Body of pancreas (tissue), 4 donors: Measurements from ENCODE around the gene MEG3. TPM values are rescaled to one million over a fixed set of nuclear protein-coding genes. Genes with fewer than 3 reads are reported as not detected.
A peak's percentile ranks its signal among the peaks of the same experiment; 100 is the strongest.

Experiments
- ATAC-seq: fragments of 150-250 bp; one replicate; pipeline ENCODE4 v1.9.1; 2016
- DNase-seq, 4 donors: peaks; one replicate each; pipeline ENCODE4 v3.0.0-alpha.2; 2019
- H3K27ac ChIP-seq, 4 donors: fragments of 200-600 bp; sonication (generic); 1 replicate in 3 of 4; 2 replicates in 1 of 4; pipeline versions ENCODE4 v1.5.1 to v1.6.1; 2016 to 2019; ENCODE audit warnings: mild to moderate bottlenecking in 1 of 4, mixed read lengths in 1 of 4, moderate library complexity in 1 of 4
- H3K27me3 ChIP-seq, 2 donors: fragments of 200-600 bp; sonication (generic); one replicate each; pipeline ENCODE4 v1.6.0; 2016; ENCODE audit warnings: mild to moderate bottlenecking in 1 of 2
- H3K36me3 ChIP-seq, 2 donors: fragments of 200-600 bp; sonication (generic); replicated peaks in 1 of 2; 2 replicates each; pipeline ENCODE4 v1.5.1; 2016; ENCODE audit warnings: low read depth in 2 of 2; ENCODE audit not compliant: insufficient read depth in 1 of 2
- H3K4me1 ChIP-seq: fragments of 200-600 bp; sonication (generic); one replicate; pipeline ENCODE4 v1.6.0; 2016
- H3K4me3 ChIP-seq, 2 donors: fragments of 200-600 bp; sonication (generic); 1 replicate in 1 of 2; 2 replicates in 1 of 2; pipeline ENCODE4 v1.5.1; 2016 to 2019
- H3K9me3 ChIP-seq, 3 donors: fragments of 200-600 bp; sonication (generic); 1 replicate in 2 of 3; 2 replicates in 1 of 3; pipeline ENCODE4 v1.5.1; 2016
- POLR2A ChIP-seq, 3 donors: fragments of 450-650 bp; IDR thresholded peaks; one replicate each; pipeline ENCODE4 v1.6.1; 2016; ENCODE audit warnings: antibody characterized with exemption in 3 of 3, mild to moderate bottlenecking in 2 of 3
- WGBS, 2 donors: methylation state at CpG; one replicate each; pipeline ENCODE4 v1.1.5; 2017; 5-methylcytosine and 5-hydroxymethylcytosine counted together
- intact Hi-C: fragments of 100-400 bp; cut with DNase I; formaldehyde crosslinking; loops from one replicate; pipeline ENCODE4 v1.15.1; 2023
- total RNA-seq, 2 donors: library from RNA; depleted of rRNA; stranded (reverse); fragments of >200 nt; gene quantifications; one replicate each; pipeline ENCODE4 v1.1.0, GENCODE V29; 2016
- TF ChIP-seq, protein P1 (sequence below), 7 experiments: fragments of 450-650 bp in 4 of 7; fragments of 200-600 bp in 3 of 7; sonication (generic) in 3 of 7; IDR thresholded peaks; one replicate each; pipeline ENCODE4 v1.5.1; 2016 to 2019; ENCODE audit warnings: antibody characterized with exemption in 7 of 7

The MEG3 gene
- total RNA-seq, 2 donors from 2014 or later, result 150 to 537 TPM

DNA sequence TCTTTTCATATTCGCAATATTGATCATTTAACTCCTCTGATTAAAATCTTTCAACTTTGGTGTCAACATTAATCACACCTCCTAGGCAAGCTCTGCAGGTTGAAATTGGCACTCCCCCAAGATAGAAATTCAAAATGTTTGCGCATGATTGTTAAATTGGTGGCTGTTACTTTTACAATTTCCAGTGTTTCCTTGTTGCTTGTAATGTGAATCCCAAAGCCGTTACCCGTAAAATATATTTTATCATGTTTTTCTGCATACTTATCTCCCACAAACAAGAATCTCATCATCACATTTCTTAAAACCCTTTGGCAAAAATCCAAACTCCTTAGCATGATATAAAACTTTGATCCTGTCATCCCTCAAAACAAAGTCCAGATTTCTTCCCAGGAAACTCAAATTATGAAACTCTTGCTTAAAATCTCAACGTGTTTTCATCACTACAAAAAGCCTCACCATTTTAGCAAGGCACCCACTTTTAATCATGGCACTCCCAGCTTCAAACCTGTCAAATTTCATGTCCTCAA lies 62.9 kb downstream of the MEG3 start:
- ATAC-seq, result no peak
- intact Hi-C loops, result no loop called here

DNA sequence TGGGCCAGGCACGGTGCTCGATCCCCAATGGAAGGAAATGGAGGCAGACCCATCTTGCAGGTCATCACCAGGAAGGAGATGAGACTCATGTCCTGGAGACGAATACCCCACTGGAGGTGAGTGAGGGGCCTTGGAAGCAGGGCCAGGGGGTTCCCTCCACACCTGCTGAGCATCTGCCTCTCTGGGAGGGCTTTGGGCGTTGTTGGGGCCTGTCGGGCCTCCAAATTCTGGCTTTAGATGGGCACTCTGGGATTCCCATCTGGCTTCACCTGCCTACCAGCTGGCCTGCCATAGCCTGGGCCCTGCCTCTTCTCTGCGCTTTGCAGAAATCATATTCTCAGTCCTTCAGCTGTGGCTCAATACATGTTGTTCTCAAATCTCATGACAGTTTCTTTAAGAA lies 63.7 kb downstream of the MEG3 start:
- H3K36me3 ChIP-seq, result no peaks in the 10 kb centered on the region
- intact Hi-C loops, result no loop called here
- peaks cover 6% of the 10 kb centered on the region for H3K4me1 ChIP-seq
- no peak for TF ChIP-seq POLR2A (IDR thresholded peaks at IDR 0.05)
- H3K27me3 ChIP-seq, result no peaks in the 10 kb centered on the region
- no peaks in the 10 kb centered on the region for H3K9me3 ChIP-seq
- H3K4me3 ChIP-seq, result no peak overlapping the region
- 89 to 92% methylated on average over 6 of the region's 6 CpGs for WGBS, 2 donors
- DNase-seq, result no peak
- H3K27ac ChIP-seq, result no peak overlapping the region
- ATAC-seq, result no peak

More for the DNA sequence above, 62.9 kb downstream of the MEG3 start:
- Histone ChIP-seq H3K27me3 (no peaks in the 10 kb centered on the region), H3K9me3 (no peaks in the 10 kb centered on the region), H3K4me1 (peaks cover 6% of the 10 kb centered on the region), H3K36me3 (no peaks in the 10 kb centered on the region), H3K27ac (no peak overlapping the region), H3K4me3 (no peak overlapping the region)
- no peak for DNase-seq
- no peak for TF ChIP-seq POLR2A (IDR thresholded peaks at IDR 0.05)
- TF ChIP-seq, protein P1, sequence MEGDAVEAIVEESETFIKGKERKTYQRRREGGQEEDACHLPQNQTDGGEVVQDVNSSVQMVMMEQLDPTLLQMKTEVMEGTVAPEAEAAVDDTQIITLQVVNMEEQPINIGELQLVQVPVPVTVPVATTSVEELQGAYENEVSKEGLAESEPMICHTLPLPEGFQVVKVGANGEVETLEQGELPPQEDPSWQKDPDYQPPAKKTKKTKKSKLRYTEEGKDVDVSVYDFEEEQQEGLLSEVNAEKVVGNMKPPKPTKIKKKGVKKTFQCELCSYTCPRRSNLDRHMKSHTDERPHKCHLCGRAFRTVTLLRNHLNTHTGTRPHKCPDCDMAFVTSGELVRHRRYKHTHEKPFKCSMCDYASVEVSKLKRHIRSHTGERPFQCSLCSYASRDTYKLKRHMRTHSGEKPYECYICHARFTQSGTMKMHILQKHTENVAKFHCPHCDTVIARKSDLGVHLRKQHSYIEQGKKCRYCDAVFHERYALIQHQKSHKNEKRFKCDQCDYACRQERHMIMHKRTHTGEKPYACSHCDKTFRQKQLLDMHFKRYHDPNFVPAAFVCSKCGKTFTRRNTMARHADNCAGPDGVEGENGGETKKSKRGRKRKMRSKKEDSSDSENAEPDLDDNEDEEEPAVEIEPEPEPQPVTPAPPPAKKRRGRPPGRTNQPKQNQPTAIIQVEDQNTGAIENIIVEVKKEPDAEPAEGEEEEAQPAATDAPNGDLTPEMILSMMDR (IDR thresholded peaks at IDR 0.05), result no peak
- 33 to 37% methylated on average over 5 of the region's 5 CpGs for WGBS, 2 donors

DNA sequence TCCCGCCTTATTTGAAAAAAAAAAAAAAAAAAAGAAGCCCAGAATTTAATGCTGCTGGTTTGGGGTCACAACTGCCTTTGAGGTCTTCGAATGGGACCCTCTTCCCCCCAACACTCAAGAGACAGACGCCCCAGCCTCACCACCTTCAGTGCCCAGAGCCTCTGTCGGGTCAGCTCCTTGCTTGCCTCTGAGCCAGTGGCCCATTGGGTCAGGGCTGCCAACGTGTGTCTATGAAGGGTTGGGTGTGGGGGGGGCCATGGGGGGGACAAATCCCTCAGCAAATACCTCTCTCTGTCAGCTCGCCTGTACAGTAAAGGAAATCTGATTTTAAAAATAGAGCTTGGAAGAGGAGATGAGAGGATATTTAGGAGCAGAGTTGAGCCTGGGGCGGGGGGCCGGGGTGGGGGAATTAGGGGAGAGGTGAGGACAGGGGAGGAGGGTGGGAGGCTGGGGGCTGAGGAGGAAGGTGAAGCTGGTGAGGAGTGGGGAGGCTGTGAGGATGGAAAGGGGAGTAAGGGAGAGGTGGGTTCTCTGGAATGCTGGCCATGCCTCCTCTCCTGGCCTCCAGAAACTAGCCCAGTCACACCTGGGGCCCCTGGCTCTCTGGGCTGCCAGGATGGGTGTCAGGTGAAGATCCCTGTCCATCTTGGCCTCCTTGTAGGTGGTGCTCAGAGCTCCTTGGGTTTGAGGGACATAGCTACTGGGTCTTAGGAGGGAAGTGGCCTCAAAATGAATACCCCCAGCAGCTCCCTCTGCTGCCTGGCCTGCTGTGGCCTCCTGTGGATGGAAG lies 64.3 kb downstream of the MEG3 start:
- H3K36me3 ChIP-seq, result no peaks in the 10 kb centered on the region
- DNase-seq (peak in 2 of 4 donors; percentile 7 to 8), ATAC-seq (no peak)
- intact Hi-C loops, result no loop called here
- WGBS, 2 donors, result 72 to 77% methylated on average over 8 of the region's 8 CpGs
- peaks cover 6% of the 10 kb centered on the region for H3K4me1 ChIP-seq
- no peak overlapping the region for H3K4me3 ChIP-seq
- H3K9me3 ChIP-seq, result no peaks in the 10 kb centered on the region
- H3K27ac ChIP-seq, result no peak overlapping the region
- H3K27me3 ChIP-seq, result no peaks in the 10 kb centered on the region
- TF ChIP-seq, protein P1 (IDR thresholded peaks at IDR 0.05), result no peak
- no peak for TF ChIP-seq POLR2A (IDR thresholded peaks at IDR 0.05)

DNA sequence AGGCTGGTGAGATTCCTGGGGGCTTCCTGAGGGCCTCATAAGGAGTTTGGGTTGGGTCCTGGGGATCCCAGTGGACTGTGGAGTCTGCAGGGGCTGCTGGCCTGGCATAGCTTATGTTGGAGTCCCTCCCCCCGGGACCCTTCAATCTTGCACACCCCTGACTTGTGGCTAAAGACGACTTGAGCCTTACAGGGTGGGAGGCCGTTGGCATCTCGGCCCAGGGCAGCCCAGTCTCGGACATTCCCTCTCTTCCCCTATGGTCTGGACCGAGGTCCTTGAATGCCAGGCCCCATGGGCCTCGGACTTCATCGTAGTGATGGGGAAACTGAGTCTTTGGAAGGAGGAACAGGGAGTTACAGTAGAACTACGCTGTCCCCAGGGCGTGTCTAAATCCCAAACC lies 65.1 kb downstream of the MEG3 start:
- Histone ChIP-seq H3K27me3 (no peaks in the 10 kb centered on the region), H3K4me1 (peaks cover 6% of the 10 kb centered on the region), H3K36me3 (no peaks in the 10 kb centered on the region), H3K4me3 (no peak overlapping the region), H3K9me3 (no peaks in the 10 kb centered on the region), H3K27ac (no peak overlapping the region)
- no peak for ATAC-seq
- no peak for TF ChIP-seq POLR2A (IDR thresholded peaks at IDR 0.05)
- TF ChIP-seq, protein P1 (IDR thresholded peaks at IDR 0.05), result no peak
- intact Hi-C loops, result no loop called here
- peak in 2 of 4 donors; percentile 5 to 8 for DNase-seq
- 81 to 82% methylated on average over 8 to 10 of the region's 10 CpGs for WGBS, 2 donors

DNA sequence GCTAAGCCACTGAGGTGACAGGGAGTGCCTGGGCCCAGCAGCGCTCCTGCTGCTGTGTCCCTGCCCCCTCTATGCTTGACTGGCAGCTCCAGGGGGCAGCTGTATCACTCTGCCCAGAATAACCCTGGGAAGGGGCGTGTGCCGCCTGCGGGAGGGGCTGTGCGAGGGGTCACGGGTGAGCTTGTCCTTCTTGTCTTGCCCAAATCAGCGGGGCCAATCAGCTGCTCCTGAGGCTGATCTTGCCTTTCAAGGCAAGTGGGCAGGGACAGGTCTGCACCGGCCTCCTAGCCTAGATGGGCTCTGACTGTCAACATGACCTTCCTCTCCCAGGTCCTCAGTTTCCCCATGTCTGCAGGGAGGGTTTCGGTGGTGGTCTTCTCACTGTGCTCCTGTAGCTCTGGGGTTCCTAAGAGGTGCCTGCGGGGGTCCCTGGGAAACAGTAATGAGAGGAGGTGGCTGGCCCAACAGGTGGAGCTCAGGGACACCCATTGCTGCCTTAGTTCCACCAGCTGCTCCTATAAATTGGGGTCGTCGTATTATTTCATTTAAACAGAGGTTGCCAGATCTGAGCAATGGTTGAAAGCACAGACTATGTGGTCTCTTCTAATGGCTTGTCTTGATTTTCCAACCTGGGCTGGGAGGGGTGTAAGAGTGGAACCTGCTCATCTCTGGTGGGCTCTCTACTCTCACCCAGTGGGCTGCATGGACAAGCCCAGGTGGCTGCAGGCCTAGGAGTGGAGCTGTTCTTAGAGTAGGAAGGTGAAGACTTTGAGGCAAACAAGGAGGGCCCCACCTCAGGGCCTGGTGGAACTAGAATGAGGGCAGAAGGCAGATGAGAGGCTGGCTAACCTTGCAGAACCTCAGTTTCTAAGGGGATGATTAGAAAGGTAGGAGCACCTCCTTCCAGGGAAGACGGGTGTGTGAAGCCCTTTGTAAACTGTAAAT lies 65.9 kb downstream of the MEG3 start:
- H3K27me3 ChIP-seq, result no peaks in the 10 kb centered on the region
- TF ChIP-seq, protein P1 (IDR thresholded peaks at IDR 0.05), result no peak
- no peak for TF ChIP-seq POLR2A (IDR thresholded peaks at IDR 0.05)
- H3K4me1 ChIP-seq, result peaks cover 6% of the 10 kb centered on the region
- ATAC-seq, result no peak
- no peak overlapping the region for H3K4me3 ChIP-seq
- H3K9me3 ChIP-seq, result no peaks in the 10 kb centered on the region
- no peaks in the 10 kb centered on the region for H3K36me3 ChIP-seq
- intact Hi-C loops, result no loop called here
- DNase-seq, result peak in 1 of 4 donors; percentile 5
- no peak overlapping the region for H3K27ac ChIP-seq
- 82 to 91% methylated on average over 2 to 13 of the region's 13 CpGs for WGBS, 2 donors
